GM19395 (cell line): Measurements from ENCODE around the gene RFX2.
"Not testable (repeated sequence)": the region's sequence is repeated elsewhere in the genome, so short reads cannot be mapped to it uniquely, and the experiment has no call there.

Source experiments
- ATAC-seq: cut with Tn5 transposase; IDR thresholded peaks from one replicate; pipeline ENCODE4 v1.9.1; 2021; ENCODE audit warnings: mild to moderate bottlenecking, moderate library complexity; ENCODE audit not compliant: unreplicated experiment

RFX2 gene

DNA sequence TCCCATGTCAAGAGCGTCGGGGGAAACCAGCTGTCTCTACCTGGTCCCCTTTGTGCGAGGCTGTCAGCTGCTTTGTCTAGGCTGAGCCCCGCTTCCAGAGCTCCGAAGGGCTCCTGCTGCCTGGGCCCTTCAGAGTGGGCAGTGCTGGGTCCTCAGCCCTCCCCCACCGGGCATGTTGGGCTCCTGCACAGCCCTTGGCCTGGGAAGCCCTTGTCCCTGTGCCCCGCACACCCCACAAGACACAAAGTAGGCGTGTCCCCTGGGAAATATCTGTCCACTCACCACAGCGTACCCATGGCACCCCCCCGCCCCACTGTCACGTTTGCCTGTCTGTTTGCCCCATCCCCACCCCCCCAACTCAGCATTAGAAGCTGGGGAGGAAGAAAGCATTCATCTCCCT, 92.7 kb downstream of the RFX2 start:
- no peak for ATAC-seq

GRCh38 chr19:6015841-6016545, 94.3 kb downstream of the RFX2 start:
- ATAC-seq = no peak

- no peak for ATAC-seq
These were observed 95.7 kb downstream of the RFX2 start for GRCh38 chr19:6014551-6015135.

GRCh38 chr19:6012426-6013170, 97.7 kb downstream of the RFX2 start:
- ATAC-seq = no peak

DNA sequence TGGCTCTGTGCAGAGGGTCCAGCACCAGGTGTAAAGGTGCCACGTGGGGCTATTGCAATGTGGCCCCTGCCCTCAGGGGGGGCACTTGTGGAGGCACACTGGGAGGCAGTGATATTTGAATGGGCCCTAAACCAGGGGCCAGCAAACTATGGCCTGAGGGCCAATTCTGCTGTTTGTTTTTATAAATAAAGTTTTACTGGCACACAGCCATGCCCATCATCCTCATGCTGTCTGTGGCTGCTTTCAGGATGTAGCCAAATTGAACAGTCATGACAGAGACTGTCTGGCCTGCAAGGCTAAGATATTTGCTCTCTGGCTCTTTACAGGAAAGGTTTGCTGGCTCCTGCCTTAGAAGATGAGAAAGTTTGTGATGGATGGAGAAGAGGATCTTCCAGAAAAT, 98.5 kb downstream of the RFX2 start:
- no peak for ATAC-seq

GRCh38 chr19:6011206-6011605, 99.1 kb downstream of the RFX2 start:
- no peak for ATAC-seq

GRCh38 chr19:6010107-6010506, 100.2 kb downstream of the RFX2 start:
- no peak for ATAC-seq

DNA sequence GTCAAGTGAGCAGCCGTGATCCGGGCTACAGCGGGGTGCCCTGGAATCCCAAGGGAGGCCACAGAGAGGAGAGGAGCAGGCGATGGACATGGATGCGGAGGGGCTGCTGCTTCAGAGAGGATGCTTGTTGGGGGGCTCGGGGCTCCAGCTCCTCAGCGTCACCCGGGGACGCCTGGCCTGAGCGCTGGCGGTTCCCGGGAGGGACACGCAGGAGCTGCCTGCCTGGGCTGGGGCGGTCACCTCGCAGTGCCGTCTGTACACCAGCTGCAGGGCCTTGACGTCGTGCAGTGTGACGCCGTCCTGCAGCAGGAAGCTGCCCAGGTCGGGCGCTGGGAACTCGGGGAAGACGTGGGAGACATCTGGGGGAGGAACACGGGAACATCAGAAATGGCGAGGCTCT, 102.4 kb downstream of the RFX2 start:
- no peak for ATAC-seq

GRCh38 chr19:6006896-6007295, 103.4 kb downstream of the RFX2 start:
- ATAC-seq = no peak

GRCh38 chr19:6006070-6006446, 104.2 kb downstream of the RFX2 start:
- not testable (repeated sequence) for ATAC-seq

- no peak for ATAC-seq
These were observed 104.8 kb downstream of the RFX2 start for GRCh38 chr19:6005321-6006069.

DNA sequence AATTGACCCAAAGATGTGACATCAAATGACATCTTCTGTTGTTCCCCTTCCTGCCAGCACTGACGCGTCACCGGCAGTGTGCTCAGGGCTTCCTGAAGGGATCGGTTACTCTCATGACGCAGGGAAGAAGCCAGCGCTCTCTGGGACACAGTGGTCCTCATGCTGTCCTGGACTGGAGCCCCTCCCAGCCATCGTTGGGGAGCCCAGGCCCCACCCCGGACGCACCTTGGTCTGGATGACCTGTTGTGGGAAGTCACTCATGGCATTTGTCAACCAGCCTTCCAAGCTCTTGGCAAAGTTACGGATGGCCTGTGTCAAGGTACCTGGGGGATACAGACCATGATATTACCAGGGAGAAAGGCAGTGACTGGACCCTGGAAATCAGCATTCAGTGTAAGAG, 106.3 kb downstream of the RFX2 start:
- ATAC-seq = no peak

GRCh38 chr19:6002591-6002990, 107.7 kb downstream of the RFX2 start:
- ATAC-seq = no peak

DNA sequence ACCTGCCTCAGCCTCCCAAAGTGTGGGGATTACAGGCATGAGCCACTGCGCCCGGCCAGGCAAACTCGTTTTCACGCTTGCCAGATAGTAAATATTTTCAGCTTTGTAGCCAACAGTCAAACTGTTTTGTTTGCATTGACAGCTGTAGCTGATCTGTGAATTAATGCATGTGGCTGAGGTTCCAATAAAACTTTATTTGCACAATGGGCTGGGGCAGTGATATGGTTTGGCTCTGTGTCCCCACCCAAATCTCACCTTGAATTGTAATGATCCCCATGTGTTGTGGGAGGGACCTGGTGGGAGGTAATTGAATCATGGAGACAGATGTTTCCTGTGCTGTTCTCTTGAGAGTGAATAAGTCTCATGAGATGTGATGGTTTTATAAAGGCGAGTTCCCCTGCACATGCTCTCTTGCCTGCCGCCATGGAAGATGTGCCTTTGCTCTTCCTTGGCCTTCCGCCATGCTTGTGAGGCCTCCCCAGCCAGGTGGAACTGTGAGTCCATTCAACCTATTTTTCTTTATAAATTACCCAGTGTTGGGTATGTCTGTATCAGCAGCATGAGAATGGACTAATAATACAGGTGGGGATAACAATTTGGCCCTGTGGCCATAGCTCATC, 110.0 kb downstream of the RFX2 start:
- no peak for ATAC-seq

GRCh38 chr19:5999693-6000092, 110.6 kb downstream of the RFX2 start:
- no peak for ATAC-seq

DNA sequence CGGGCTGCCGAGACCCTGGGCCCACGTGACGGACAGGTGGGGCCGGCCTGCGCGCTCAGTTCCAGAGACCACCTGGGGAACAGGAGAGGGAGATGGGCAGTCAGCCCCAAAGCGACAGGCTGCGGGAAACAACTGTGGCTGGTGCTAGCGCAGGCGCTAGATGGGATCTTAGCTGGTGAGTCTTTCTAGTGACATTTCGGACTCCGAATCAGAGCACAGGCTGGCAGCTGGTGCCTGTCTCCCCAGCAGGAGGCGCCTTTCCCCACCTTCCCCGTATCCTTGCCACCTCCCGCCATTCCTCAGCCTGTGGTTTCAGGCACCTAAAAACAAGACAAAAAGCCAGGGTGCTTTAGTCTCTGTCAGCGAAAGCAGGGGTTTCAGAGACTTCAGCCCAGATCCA, 112.9 kb downstream of the RFX2 start:
- no peak for ATAC-seq

DNA sequence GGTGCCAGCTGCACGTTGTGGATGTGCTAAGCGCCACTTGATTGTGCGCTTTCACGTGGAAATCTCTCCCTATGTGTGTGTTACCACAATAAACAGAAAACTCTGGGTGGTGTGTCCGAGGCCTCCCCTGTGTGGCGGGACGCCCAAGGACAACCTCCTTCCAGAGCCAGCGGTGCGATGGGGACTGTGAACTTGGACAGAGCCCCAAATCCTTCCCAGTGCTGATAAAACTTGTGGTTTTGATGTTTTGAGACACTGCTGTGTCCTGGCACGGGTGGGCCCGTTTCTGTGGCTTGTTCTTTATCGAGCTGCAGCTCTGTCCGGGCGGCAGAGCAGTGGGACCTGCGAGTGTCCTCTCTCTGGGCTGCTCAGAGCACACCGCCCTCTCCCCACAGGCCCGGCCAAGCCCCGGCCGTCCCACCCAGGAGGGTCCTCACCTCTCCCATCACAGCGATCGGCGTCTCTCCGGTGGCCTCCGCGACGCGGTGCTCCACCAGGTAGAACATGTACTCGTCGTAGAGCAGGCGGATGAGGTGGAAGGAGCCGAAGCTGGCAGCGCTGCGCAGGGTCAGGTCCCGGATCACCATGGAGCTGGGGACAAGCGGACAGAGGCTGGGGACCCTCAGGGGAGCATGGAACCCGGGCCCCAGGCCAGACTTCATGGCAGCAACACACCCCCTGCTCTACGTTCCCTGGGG, 113.5 kb downstream of the RFX2 start:
- ATAC-seq = no peak

DNA sequence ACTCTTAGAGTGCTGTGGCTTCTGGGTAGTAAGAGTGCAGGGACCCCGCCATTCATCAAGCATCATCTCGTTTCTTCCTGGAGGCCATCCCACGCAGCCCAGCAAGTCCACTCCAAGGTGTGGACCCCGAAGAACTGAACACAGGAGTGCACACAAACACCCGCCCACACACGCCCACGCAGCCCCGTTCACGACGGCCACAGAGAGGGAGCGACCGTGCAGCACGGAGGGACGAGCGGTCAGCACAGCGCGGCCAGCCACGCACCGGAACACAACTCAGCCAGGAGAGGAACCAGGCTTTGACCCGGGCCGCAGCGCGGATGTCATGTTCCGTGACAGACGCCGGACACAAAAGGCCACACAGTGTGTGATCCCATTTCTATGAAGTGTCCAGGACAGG, 114.2 kb downstream of the RFX2 start:
- ATAC-seq = no peak

DNA sequence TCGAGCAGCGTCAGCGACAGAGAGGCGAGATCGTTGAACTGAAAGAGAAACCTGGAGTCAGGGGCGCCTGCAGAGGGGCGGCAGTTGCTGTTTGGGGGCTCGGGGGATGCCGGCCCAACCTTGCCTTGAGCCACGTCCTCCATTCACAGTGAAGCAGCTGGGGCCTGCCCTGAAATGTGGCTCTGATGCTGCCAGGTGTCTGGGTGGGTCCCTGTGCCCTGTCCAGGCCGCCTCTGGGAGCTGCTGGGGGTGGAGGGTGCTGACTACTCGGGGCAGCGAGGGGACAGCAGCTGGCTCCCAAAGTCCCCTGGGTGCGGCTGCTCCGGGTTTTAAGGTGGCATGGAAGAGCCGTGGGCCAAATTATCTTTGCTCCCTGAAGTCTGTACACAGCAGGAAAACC, 114.7 kb downstream of the RFX2 start:
- ATAC-seq = no peak

- ATAC-seq = no peak
These were observed 115.7 kb downstream of the RFX2 start for GRCh38 chr19:5994405-5995165.
